SK-N-SH (cell line): ENCODE results near the gene GOLGA6D. TPM values are rescaled to one million over a fixed set of nuclear protein-coding genes. Genes with fewer than 3 reads are reported as not detected.

Experiments
- CTCF ChIA-PET: fragments of 300-600, 350-600 bp; formaldehyde crosslinking; extraction: SDS; loops from one replicate; lab custom pipeline; 2021; lab: Yijun Ruan, JAX
- POLR2A ChIA-PET: fragments of 350-600 bp; sonication (Branson Sonifier 250); formaldehyde crosslinking; extraction: SDS; loops from one replicate; lab custom pipeline; 2020; ENCODE audit warnings: antibody characterized with exemption, inconsistent platforms; lab: Yijun Ruan, JAX
- DNase-seq: peaks from one replicate; pipeline ENCODE4 v3.0.0; 2012
- H2AFZ ChIP-seq: fragments of 200-600 bp; sonication (generic); 2 replicates; pipeline ENCODE4 v1.8.1; 2016; ENCODE audit warnings: antibody characterized with exemption, mild to moderate bottlenecking, low read depth
- H3F3A ChIP-seq: fragments of 200-600 bp; sonication (generic); replicated peaks from 2 replicates; pipeline ENCODE3; 2016; ENCODE audit warnings: antibody characterized with exemption, mild to moderate bottlenecking; ENCODE audit not compliant: insufficient read depth
- H3K27ac ChIP-seq, 2 experiments: fragments of 200-500 bp in 1 of 2; fragments of 200-600 bp in 1 of 2; sonication (Bioruptor generic) in 1 of 2; sonication (generic), shearing (Covaris generic) in 1 of 2; 2 replicates each; pipeline versions ENCODE4 v1.5.1 to v1.6.1; 2014 to 2016; ENCODE audit warnings: low read depth in 2 of 2, inconsistent platforms in 1 of 2, low read length in 1 of 2, mild to moderate bottlenecking in 1 of 2, mixed read lengths in 1 of 2
- H3K27me3 ChIP-seq: fragments of 200-600 bp; sonication (generic), shearing (Covaris generic); 2 replicates; pipeline ENCODE4 v1.6.1; 2016; ENCODE audit warnings: mixed run types; ENCODE audit not compliant: insufficient read depth
- H3K36me3 ChIP-seq, 2 experiments: fragments of 200-500 bp in 1 of 2; fragments of 200-600 bp in 1 of 2; sonication (Bioruptor generic) in 1 of 2; sonication (generic) in 1 of 2; replicated peaks in 1 of 2; 2 replicates each; pipeline versions ENCODE3 to v1.5.1; 2014 to 2016; ENCODE audit warnings: low read length in 1 of 2, mild to moderate bottlenecking in 1 of 2; ENCODE audit not compliant: insufficient read depth in 2 of 2, control insufficient read depth in 1 of 2
- H3K4me1 ChIP-seq, 2 experiments: fragments of 200-500 bp in 1 of 2; fragments of 200-600 bp in 1 of 2; sonication (Bioruptor generic) in 1 of 2; sonication (generic), shearing (Covaris generic) in 1 of 2; 2 replicates each; pipeline versions ENCODE4 v1.5.1 to v1.6.1; 2014 to 2016; ENCODE audit warnings: low read depth in 1 of 2, low read length in 1 of 2, mixed run types in 1 of 2; ENCODE audit not compliant: insufficient read depth in 2 of 2, control insufficient read depth in 1 of 2
- H3K4me2 ChIP-seq: fragments of 200-600 bp; sonication (generic), shearing (Covaris generic); 2 replicates; pipeline ENCODE4 v1.6.1; 2017; ENCODE audit warnings: mixed run types
- H3K4me3 ChIP-seq, 2 experiments: fragments of 200-500 bp in 1 of 2; fragments of 200-600 bp in 1 of 2; sonication (Bioruptor generic) in 1 of 2; sonication (generic), shearing (Covaris generic) in 1 of 2; 2 replicates each; pipeline versions ENCODE4 v1.5.1 to v1.8.1; 2014 to 2016; ENCODE audit warnings: low read depth in 2 of 2, inconsistent platforms in 1 of 2, low read length in 1 of 2, mild to moderate bottlenecking in 1 of 2, mixed read lengths in 1 of 2, moderate library complexity in 1 of 2
- H3K79me2 ChIP-seq: fragments of 200-600 bp; sonication (generic); 2 replicates; pipeline ENCODE4 v1.8.1; 2017; ENCODE audit warnings: mild to moderate bottlenecking; ENCODE audit not compliant: insufficient read depth
- H3K9ac ChIP-seq: fragments of 200-600 bp; sonication (generic); 2 replicates; pipeline ENCODE4 v1.6.1; 2017; ENCODE audit warnings: mixed run types
- H3K9me2 ChIP-seq: fragments of 200-600 bp; sonication (generic); 2 replicates; pipeline ENCODE4 v1.6.1; 2017; ENCODE audit warnings: mixed run types
- H3K9me3 ChIP-seq: fragments of 200-600 bp; sonication (generic); 2 replicates; pipeline ENCODE4 v1.6.1; 2017; ENCODE audit warnings: mixed run types, mild to moderate bottlenecking, moderate library complexity
- H4K20me1 ChIP-seq: fragments of 200-600 bp; sonication (generic); 2 replicates; pipeline ENCODE4 v1.6.1; 2017; ENCODE audit warnings: mild to moderate bottlenecking, mixed run types; ENCODE audit not compliant: insufficient read depth
- CHD2 ChIP-seq: fragments of 150-350 bp; IDR thresholded peaks from 2 replicates; pipeline ENCODE4 v1.6.1; 2018; ENCODE audit warnings: low read length; ENCODE audit not compliant: partially characterized antibody
- CTCF ChIP-seq: fragments of 200-600 bp; sonication (generic); IDR thresholded peaks from 2 replicates; pipeline ENCODE4 v1.6.1; 2017; ENCODE audit warnings: antibody characterized with exemption, mild to moderate bottlenecking, moderate library complexity
- ELF1 ChIP-seq: IDR thresholded peaks from 2 replicates; pipeline ENCODE4 v1.4.0; 2012
- EP300 ChIP-seq, 2 experiments: IDR thresholded peaks; 2 replicates each; pipeline versions ENCODE4 v1.4.0 to v1.6.1; 2012; ENCODE audit warnings: borderline replicate concordance in 1 of 2, low read depth in 1 of 2, low read length in 1 of 2
- EZH2phosphoT487 ChIP-seq: fragments of 200-600 bp; sonication (generic); IDR thresholded peaks from 2 replicates; pipeline ENCODE4 v1.6.1; 2017; ENCODE audit warnings: low read depth, mixed run types, mild to moderate bottlenecking, antibody characterized with exemption, moderate library complexity, borderline replicate concordance
- FOSL2 ChIP-seq: IDR thresholded peaks from 2 replicates; pipeline ENCODE4 v1.4.0; 2012; ENCODE audit warnings: low read depth, mild to moderate bottlenecking, moderate library complexity, borderline replicate concordance
- FOXJ3 ChIP-seq: sonication (generic); formaldehyde crosslinking; IDR thresholded peaks from 2 replicates; pipeline ENCODE4 v1.5.1; 2020; ENCODE audit warnings: mild to moderate bottlenecking, missing genetic modification reagents
- FOXM1 ChIP-seq: IDR thresholded peaks from 2 replicates; pipeline ENCODE4 v1.4.0; 2012; ENCODE audit warnings: low read depth, mild to moderate bottlenecking
- GABPA ChIP-seq: IDR thresholded peaks from 2 replicates; pipeline ENCODE4 v1.4.0; 2012; ENCODE audit warnings: low read depth, mild to moderate bottlenecking
- JUND ChIP-seq: IDR thresholded peaks from 2 replicates; pipeline ENCODE4 v1.4.0; 2012
- MAX ChIP-seq: IDR thresholded peaks from 2 replicates; pipeline ENCODE4 v1.4.0; 2012; ENCODE audit warnings: low read depth
- MEF2A ChIP-seq: IDR thresholded peaks from 2 replicates; pipeline ENCODE4 v1.4.0; 2012; ENCODE audit warnings: low read depth, borderline replicate concordance
- MXI1 ChIP-seq: IDR thresholded peaks from 2 replicates; pipeline ENCODE4 v1.6.1; 2012; ENCODE audit warnings: mild to moderate bottlenecking, low read depth, low read length, improper control_type of control experiment
- NFIC ChIP-seq: IDR thresholded peaks from 2 replicates; pipeline ENCODE4 v1.4.0; 2012; ENCODE audit warnings: borderline replicate concordance
- NRF1 ChIP-seq: IDR thresholded peaks from 2 replicates; pipeline ENCODE4 v1.6.1; 2012; ENCODE audit warnings: low read depth, mild to moderate bottlenecking, low read length
- RAD21 ChIP-seq: IDR thresholded peaks from 2 replicates; pipeline ENCODE4 v1.6.1; 2012; ENCODE audit warnings: mild to moderate bottlenecking, low read length
- RCOR1 ChIP-seq: fragments of 150-350 bp; IDR thresholded peaks from 2 replicates; pipeline ENCODE4 v1.6.1; 2017; ENCODE audit warnings: antibody characterized with exemption, low read length
- RXRA ChIP-seq: IDR thresholded peaks from 2 replicates; pipeline ENCODE4 v1.4.0; 2012; ENCODE audit warnings: low read depth, mild to moderate bottlenecking, borderline replicate concordance
- SIN3A ChIP-seq: IDR thresholded peaks from 2 replicates; pipeline ENCODE4 v1.6.1; 2012; ENCODE audit warnings: low read depth, mild to moderate bottlenecking, low read length, moderate library complexity, borderline replicate concordance
- SMC3 ChIP-seq: IDR thresholded peaks from 2 replicates; pipeline ENCODE4 v1.6.1; 2012; ENCODE audit warnings: low read depth, low read length, improper control_type of control experiment
- TAF1 ChIP-seq: IDR thresholded peaks from 2 replicates; pipeline ENCODE4 v1.6.1; 2012; ENCODE audit warnings: low read depth, mild to moderate bottlenecking, low read length, moderate library complexity, borderline replicate concordance
- TCF12 ChIP-seq: IDR thresholded peaks from 2 replicates; pipeline ENCODE4 v1.4.0; 2012
- TEAD4 ChIP-seq: IDR thresholded peaks from 2 replicates; pipeline ENCODE4 v1.4.0; 2012; ENCODE audit warnings: mild to moderate bottlenecking, borderline replicate concordance; ENCODE audit not compliant: insufficient read depth
- YY1 ChIP-seq: IDR thresholded peaks from 2 replicates; pipeline ENCODE4 v1.4.0; 2012; ENCODE audit warnings: low read depth, mild to moderate bottlenecking
- WGBS: methylation state at CpG from one replicate; pipeline ENCODE4 v1.1.6; 2017; ENCODE audit warnings: low lambda C conversion rate; 5-methylcytosine and 5-hydroxymethylcytosine counted together
- polyA plus RNA-seq, 3 experiments: library from polyadenylated mRNA; depleted of rRNA; stranded (reverse); fragments of >200 nt; gene quantifications; 2 replicates each; pipeline ENCODE4 v1.2.3, GENCODE V29; 2012
- TF ChIP-seq, protein P1 (sequence below): IDR thresholded peaks from 2 replicates; pipeline ENCODE4 v1.4.0; 2012; ENCODE audit warnings: low read depth, borderline replicate concordance
- TF ChIP-seq, protein P2 (sequence below): IDR thresholded peaks from 2 replicates; pipeline ENCODE4; 2012
- TF ChIP-seq, protein P3 (sequence below): IDR thresholded peaks from 2 replicates; pipeline ENCODE4 v1.6.1; 2012; ENCODE audit warnings: mild to moderate bottlenecking, low read depth, low read length, moderate library complexity

GOLGA6D gene
- polyA plus RNA-seq, 1 of the 3 experiments (the other 2 are of a cell fraction) = 0.02 TPM

DNA sequence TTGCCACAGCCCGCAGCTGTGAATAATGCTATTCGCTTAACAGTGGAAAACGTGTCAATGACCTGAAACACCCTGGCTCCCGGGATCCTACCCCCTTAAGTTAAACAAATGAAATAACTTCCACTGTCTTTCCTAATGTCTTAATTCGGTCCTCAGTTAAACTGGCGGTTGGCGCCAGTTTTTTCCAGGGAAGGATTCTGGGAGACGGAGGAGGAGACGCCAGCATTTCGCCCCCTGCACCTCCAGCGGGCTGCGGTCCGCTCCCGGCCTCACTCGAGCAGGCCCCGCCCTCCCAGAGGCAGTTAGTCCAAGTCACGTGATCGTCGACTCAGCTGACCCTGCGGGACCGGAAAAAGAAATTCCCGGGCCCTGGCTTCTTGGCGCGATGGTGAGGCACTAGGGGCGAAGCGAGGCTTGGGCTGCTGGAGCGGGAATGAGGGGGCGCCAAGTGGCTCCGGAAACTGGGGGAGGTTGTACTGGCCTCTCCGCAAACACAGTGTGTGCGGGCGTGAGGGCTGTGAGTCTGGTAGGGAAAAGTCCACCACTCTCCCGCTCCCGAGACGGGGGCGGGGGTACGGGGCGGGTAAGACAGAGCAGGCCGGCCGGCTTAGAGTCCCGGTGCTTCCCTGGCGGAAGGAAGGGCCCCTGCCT, 53.2 kb downstream of the GOLGA6D start, which contains the start of gene COMMD4:
Gene COMMD4, plus strand, starts transcription at position 359 of the 651 bp plus-strand sequence. Its CDS starts 27 bp downstream, at position 386.
- peak within 1 kb of the TSS; percentile 95 for H3K9ac ChIP-seq
- H3K9me2 ChIP-seq = no peaks in the 10 kb centered on the region
- WGBS = 2% methylated on average over 37 of the region's 42 CpGs
- H3K4me1 ChIP-seq = peaks cover 0 to 8% of the 10 kb centered on the region in 2 experiments; a peak in 3 of 4 replicates
- peak; percentile 87 for DNase-seq
- H3K4me3 ChIP-seq = peak within 1 kb of the TSS; percentile 73 to 90
- H3K4me2 ChIP-seq = peak within 1 kb of the TSS; percentile 93
- H4K20me1 ChIP-seq = no peaks in the 10 kb centered on the region
- H3K79me2 ChIP-seq = peaks cover 17% of the 10 kb centered on the region
- ChIA-PET CTCF (interaction anchor here (1.1 to 1.8 kb wide), 3 partner anchors 13 to 32 kb away, joined by 4 read pairs; no protein-coding TSS in a partner anchor), POLR2A (interaction anchor here (0.9 to 1.4 kb wide), 3 partner anchors 12 to 33 kb away, joined by 3 to 7 read pairs (median 6); partner anchors contain the start of genes MAN2C1 and NEIL1)
- peak within 1 kb of the TSS; percentile 100 for H2AFZ ChIP-seq
- H3F3A ChIP-seq = no peaks in the 10 kb centered on the region
- peaks cover 0 to 9% of the 10 kb centered on the region in 2 experiments for H3K36me3 ChIP-seq
- H3K27me3 ChIP-seq = no peaks in the 10 kb centered on the region
- H3K9me3 ChIP-seq = no peaks in the 10 kb centered on the region
- H3K27ac ChIP-seq = peak within 1 kb of the TSS; percentile 47 to 64
- TF ChIP-seq SMC3 = no peak
- peak; percentile 16; the same call in 1 of the 2 replicates for TF ChIP-seq JUND
- TF ChIP-seq GABPA = peak; percentile 77
- TF ChIP-seq ELF1 = peak; percentile 87
- TF ChIP-seq, protein P1, sequence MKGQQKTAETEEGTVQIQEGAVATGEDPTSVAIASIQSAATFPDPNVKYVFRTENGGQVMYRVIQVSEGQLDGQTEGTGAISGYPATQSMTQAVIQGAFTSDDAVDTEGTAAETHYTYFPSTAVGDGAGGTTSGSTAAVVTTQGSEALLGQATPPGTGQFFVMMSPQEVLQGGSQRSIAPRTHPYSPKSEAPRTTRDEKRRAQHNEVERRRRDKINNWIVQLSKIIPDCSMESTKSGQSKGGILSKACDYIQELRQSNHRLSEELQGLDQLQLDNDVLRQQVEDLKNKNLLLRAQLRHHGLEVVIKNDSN = peak; percentile 99
- TF ChIP-seq CTCF = no peak
- TF ChIP-seq, protein P2, sequence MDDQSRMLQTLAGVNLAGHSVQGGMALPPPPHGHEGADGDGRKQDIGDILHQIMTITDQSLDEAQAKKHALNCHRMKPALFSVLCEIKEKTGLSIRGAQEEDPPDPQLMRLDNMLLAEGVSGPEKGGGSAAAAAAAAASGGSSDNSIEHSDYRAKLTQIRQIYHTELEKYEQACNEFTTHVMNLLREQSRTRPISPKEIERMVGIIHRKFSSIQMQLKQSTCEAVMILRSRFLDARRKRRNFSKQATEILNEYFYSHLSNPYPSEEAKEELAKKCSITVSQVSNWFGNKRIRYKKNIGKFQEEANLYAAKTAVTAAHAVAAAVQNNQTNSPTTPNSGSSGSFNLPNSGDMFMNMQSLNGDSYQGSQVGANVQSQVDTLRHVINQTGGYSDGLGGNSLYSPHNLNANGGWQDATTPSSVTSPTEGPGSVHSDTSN = no peak
- no peak for TF ChIP-seq FOXJ3 (CRISPR knock-in tag)
- TF ChIP-seq SIN3A = peak; percentile 89
- TF ChIP-seq MAX = peak; percentile 93
- TF ChIP-seq EP300 (IDR thresholded peaks at IDR 0.05; ENCODE audit: borderline replicate concordance in 1 of 2, low read depth in 1 of 2, low read length in 1 of 2) = peak in 1 of 2 experiments; percentile 65; a peak in 1 of 4 replicates
- peak; percentile 53; the same call in 1 of the 2 replicates for TF ChIP-seq TAF1
- no peak for TF ChIP-seq RAD21
- peak; percentile 81 for TF ChIP-seq CHD2
- TF ChIP-seq, protein P3, sequence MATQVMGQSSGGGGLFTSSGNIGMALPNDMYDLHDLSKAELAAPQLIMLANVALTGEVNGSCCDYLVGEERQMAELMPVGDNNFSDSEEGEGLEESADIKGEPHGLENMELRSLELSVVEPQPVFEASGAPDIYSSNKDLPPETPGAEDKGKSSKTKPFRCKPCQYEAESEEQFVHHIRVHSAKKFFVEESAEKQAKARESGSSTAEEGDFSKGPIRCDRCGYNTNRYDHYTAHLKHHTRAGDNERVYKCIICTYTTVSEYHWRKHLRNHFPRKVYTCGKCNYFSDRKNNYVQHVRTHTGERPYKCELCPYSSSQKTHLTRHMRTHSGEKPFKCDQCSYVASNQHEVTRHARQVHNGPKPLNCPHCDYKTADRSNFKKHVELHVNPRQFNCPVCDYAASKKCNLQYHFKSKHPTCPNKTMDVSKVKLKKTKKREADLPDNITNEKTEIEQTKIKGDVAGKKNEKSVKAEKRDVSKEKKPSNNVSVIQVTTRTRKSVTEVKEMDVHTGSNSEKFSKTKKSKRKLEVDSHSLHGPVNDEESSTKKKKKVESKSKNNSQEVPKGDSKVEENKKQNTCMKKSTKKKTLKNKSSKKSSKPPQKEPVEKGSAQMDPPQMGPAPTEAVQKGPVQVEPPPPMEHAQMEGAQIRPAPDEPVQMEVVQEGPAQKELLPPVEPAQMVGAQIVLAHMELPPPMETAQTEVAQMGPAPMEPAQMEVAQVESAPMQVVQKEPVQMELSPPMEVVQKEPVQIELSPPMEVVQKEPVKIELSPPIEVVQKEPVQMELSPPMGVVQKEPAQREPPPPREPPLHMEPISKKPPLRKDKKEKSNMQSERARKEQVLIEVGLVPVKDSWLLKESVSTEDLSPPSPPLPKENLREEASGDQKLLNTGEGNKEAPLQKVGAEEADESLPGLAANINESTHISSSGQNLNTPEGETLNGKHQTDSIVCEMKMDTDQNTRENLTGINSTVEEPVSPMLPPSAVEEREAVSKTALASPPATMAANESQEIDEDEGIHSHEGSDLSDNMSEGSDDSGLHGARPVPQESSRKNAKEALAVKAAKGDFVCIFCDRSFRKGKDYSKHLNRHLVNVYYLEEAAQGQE = peak; percentile 21; the same call in 1 of the 2 replicates
- no peak for TF ChIP-seq FOXM1
- TF ChIP-seq RCOR1 = 0 out of 2 replicates have a peak, but pooled peaks have one; percentile 43
- TF ChIP-seq MEF2A = no peak
- TF ChIP-seq MXI1 = peak; percentile 68; the same call in 1 of the 2 replicates
- TF ChIP-seq EZH2phosphoT487 = no peak
- TF ChIP-seq NRF1 = no peak
- TF ChIP-seq RXRA = no peak; the same call in 1 of the 2 replicates
- TF ChIP-seq FOSL2 = no peak
- peak; percentile 42; the same call in 1 of the 2 replicates for TF ChIP-seq NFIC
- peak; percentile 23; the same call in 1 of the 2 replicates for TF ChIP-seq TCF12
- peak; percentile 49; the same call in 1 of the 2 replicates for TF ChIP-seq YY1
- TF ChIP-seq TEAD4 = no peak
